K562 (cell line): ENCODE results near the gene XKR7.

Experiments
- BRD9 ChIP-seq: fragments of 450-650 bp; IDR thresholded peaks from 2 replicates; pipeline ENCODE4 v1.6.1; 2018; ENCODE audit warnings: low read depth; ENCODE audit not compliant: partially characterized antibody
- CTCF ChIP-seq, 3 experiments: IDR thresholded peaks in 2 of 3; conservative IDR thresholded peaks in 1 of 3; 2 replicates each; pipeline ENCODE4 v1.5.1; 2011 to 2012; ENCODE audit warnings: low read length in 3 of 3, mild to moderate bottlenecking in 3 of 3, control low read depth in 2 of 3, improper control_type of control experiment in 1 of 3, inconsistent platforms in 1 of 3, low read depth in 1 of 3, mixed read lengths in 1 of 3, moderate library complexity in 1 of 3; ENCODE audit not compliant: insufficient read depth in 2 of 3
- E2F1 ChIP-seq: sonication (generic); formaldehyde crosslinking; IDR thresholded peaks from 2 replicates; pipeline ENCODE4 v1.8.1; 2023; ENCODE audit warnings: mild to moderate bottlenecking, missing genetic modification reagents, moderate library complexity
- ESRRA ChIP-seq: fragments of 450-650 bp; IDR thresholded peaks from 2 replicates; pipeline ENCODE4 v1.6.1; 2014; ENCODE audit warnings: low read depth, mild to moderate bottlenecking, moderate library complexity, borderline replicate concordance
- ETV6 ChIP-seq, 3 experiments: fragments of 150-350 bp in 1 of 3; sonication (generic) in 1 of 3; formaldehyde crosslinking in 1 of 3; IDR thresholded peaks; 2 replicates each; pipeline versions ENCODE4 v1.6.1 to v1.8.0; 2014 to 2022; ENCODE audit warnings: borderline replicate concordance in 2 of 3, low read depth in 2 of 3, antibody characterized with exemption in 1 of 3, low read length in 1 of 3, mild to moderate bottlenecking in 1 of 3, missing genetic modification reagents in 1 of 3
- MEF2A ChIP-seq: IDR thresholded peaks from 2 replicates; pipeline ENCODE4 v1.6.1; 2011; ENCODE audit warnings: low read depth, mild to moderate bottlenecking, low read length, moderate library complexity; ENCODE audit not compliant: control insufficient read depth
- PATZ1 ChIP-seq: fragments of 250-450 bp; sonication (Bioruptor Pico); IDR thresholded peaks from 2 replicates; pipeline ENCODE4 v1.5.0; 2020; ENCODE audit warnings: mild to moderate bottlenecking, borderline replicate concordance
- SRF ChIP-seq, 2 experiments: fragments of 250-450, 450-650 bp in 1 of 2; sonication (Bioruptor Pico) in 1 of 2; sonication (generic) in 1 of 2; formaldehyde crosslinking; IDR thresholded peaks; 2 replicates each; pipeline versions ENCODE4 v1.5.0 to v1.5.1; 2020 to 2022; ENCODE audit warnings: mild to moderate bottlenecking in 1 of 2, missing genetic modification reagents in 1 of 2
- TAF1 ChIP-seq: IDR thresholded peaks from 2 replicates; pipeline ENCODE4 v1.6.1; 2011; ENCODE audit warnings: mild to moderate bottlenecking, low read length, moderate library complexity; ENCODE audit not compliant: insufficient read depth, control insufficient read depth, severe bottlenecking; ENCODE audit errors: extremely low read depth
- ZZZ3 ChIP-seq: fragments of 450-650 bp; IDR thresholded peaks from 2 replicates; pipeline ENCODE4 v1.6.1; 2016; ENCODE audit warnings: antibody characterized with exemption, mild to moderate bottlenecking, moderate library complexity

- no peak for TF ChIP-seq ESRRA
- no peak for TF ChIP-seq MEF2A
- TF ChIP-seq PATZ1 (CRISPR knock-in tag): no peak
- TF ChIP-seq CTCF (IDR thresholded peaks at IDR 0.05 in 2 of 3, conservative IDR thresholded peaks at IDR 0.05 in 1 of 3; ENCODE audit: insufficient read depth in 2 of 3, low read depth in 1 of 3, low read length in 3 of 3): no peak
- TF ChIP-seq E2F1 (CRISPR knock-in tag): no peak
- no peak for TF ChIP-seq ETV6 (IDR thresholded peaks at IDR 0.05; ENCODE audit: borderline replicate concordance in 1 of 2, low read depth in 2 of 2, low read length in 1 of 2)
- TF ChIP-seq ETV6 (CRISPR knock-in tag; IDR thresholded peaks at IDR 0.05; ENCODE audit: borderline replicate concordance): no peak
- no peak for TF ChIP-seq BRD9
- no peak for TF ChIP-seq ZZZ3
- no peak for TF ChIP-seq TAF1
- TF ChIP-seq SRF (CRISPR knock-in tag; IDR thresholded peaks at IDR 0.05): no peak
Measured at GRCh38 chr20:31974951-31975487, 7.1 kb downstream of the XKR7 start.
